Osteocyte (in vitro differentiated cells): ENCODE results near the gene LDHAL6A. TPM values are rescaled to one million over a fixed set of nuclear protein-coding genes. Genes with fewer than 3 reads are reported as not detected.

Experiments
- DNase-seq: peaks from one replicate; pipeline ENCODE4 v3.0.0; 2021; ENCODE audit warnings: mixed read lengths; ENCODE audit not compliant: unreplicated experiment; ENCODE audit errors: extremely low spot score
- H3K27ac Mint-ChIP-seq: one replicate; pipeline ENCODE4 v1.8.0; 2021; ENCODE audit warnings: mild to moderate bottlenecking, mixed read lengths; ENCODE audit not compliant: unreplicated experiment
- H3K27me3 Mint-ChIP-seq: one replicate; pipeline ENCODE4 v1.8.0; 2021; ENCODE audit warnings: mixed read lengths; ENCODE audit not compliant: unreplicated experiment
- H3K36me3 Mint-ChIP-seq: one replicate; pipeline ENCODE4 v1.8.0; 2021; ENCODE audit warnings: mixed read lengths; ENCODE audit not compliant: unreplicated experiment
- H3K4me1 Mint-ChIP-seq: one replicate; pipeline ENCODE4 v1.8.0; 2021; ENCODE audit warnings: mixed read lengths; ENCODE audit not compliant: unreplicated experiment
- H3K4me3 Mint-ChIP-seq: one replicate; pipeline ENCODE4 v1.8.0; 2021; ENCODE audit warnings: mild to moderate bottlenecking, moderate library complexity, mixed read lengths; ENCODE audit not compliant: unreplicated experiment
- H3K9me3 Mint-ChIP-seq: one replicate; pipeline ENCODE4 v1.8.0; 2021; ENCODE audit warnings: mixed read lengths; ENCODE audit not compliant: unreplicated experiment
- CTCF ChIP-seq: fragments of 200-600 bp; sonication (generic); IDR thresholded peaks from 2 replicates; pipeline ENCODE4 v1.5.0; 2021; ENCODE audit warnings: antibody characterized with exemption, mild to moderate bottlenecking, moderate library complexity
- total RNA-seq: library from RNA; stranded (reverse); gene quantifications from 2 replicates; pipeline ENCODE4 v1.2.1, GENCODE V29; 2021

The LDHAL6A gene
- total RNA-seq, 1 donor from 2014 or later = not detected

GRCh38 chr11:18501629-18502028 lies 46.0 kb downstream of the LDHAL6A start:
- peaks cover 5% of the 10 kb centered on the region for H3K9me3 Mint-ChIP-seq
- DNase-seq = no peak
- H3K36me3 Mint-ChIP-seq = peaks cover 66% of the 10 kb centered on the region
- no peak overlapping the region for H3K4me3 Mint-ChIP-seq
- TF ChIP-seq CTCF = no peak
- H3K27ac Mint-ChIP-seq = no peak overlapping the region
- no peaks in the 10 kb centered on the region for H3K4me1 Mint-ChIP-seq
- no peaks in the 10 kb centered on the region for H3K27me3 Mint-ChIP-seq

GRCh38 chr11:18502352-18502751 lies 46.7 kb downstream of the LDHAL6A start:
- TF ChIP-seq CTCF = no peak
- DNase-seq = no peak
- Mint-ChIP-seq H3K4me1 (no peaks in the 10 kb centered on the region), H3K27ac (no peak overlapping the region), H3K9me3 (peaks cover 5% of the 10 kb centered on the region), H3K27me3 (no peaks in the 10 kb centered on the region), H3K36me3 (peaks cover 69% of the 10 kb centered on the region), H3K4me3 (no peak overlapping the region)

GRCh38 chr11:18521122-18521521 lies 65.5 kb downstream of the LDHAL6A start:
- no peak overlapping the region for H3K4me3 Mint-ChIP-seq
- no peaks in the 10 kb centered on the region for H3K27me3 Mint-ChIP-seq
- TF ChIP-seq CTCF = no peak
- peaks cover 17% of the 10 kb centered on the region for H3K36me3 Mint-ChIP-seq
- DNase-seq = no peak
- H3K27ac Mint-ChIP-seq = no peak overlapping the region
- no peaks in the 10 kb centered on the region for H3K9me3 Mint-ChIP-seq
- H3K4me1 Mint-ChIP-seq = peaks cover 21% of the 10 kb centered on the region

- Mint-ChIP-seq H3K36me3 (peaks cover 14% of the 10 kb centered on the region), H3K27ac (no peak overlapping the region), H3K27me3 (no peaks in the 10 kb centered on the region), H3K4me1 (peaks cover 25% of the 10 kb centered on the region), H3K4me3 (no peak overlapping the region), H3K9me3 (no peaks in the 10 kb centered on the region)
- DNase-seq = no peak
- TF ChIP-seq CTCF = no peak
Measured at GRCh38 chr11:18522388-18522787, 66.7 kb downstream of the LDHAL6A start.

- Mint-ChIP-seq H3K27ac (no peak overlapping the region), H3K9me3 (no peaks in the 10 kb centered on the region), H3K27me3 (no peaks in the 10 kb centered on the region), H3K4me1 (peaks cover 31% of the 10 kb centered on the region), H3K36me3 (peaks cover 14% of the 10 kb centered on the region), H3K4me3 (no peak overlapping the region)
- TF ChIP-seq CTCF = no peak
- no peak for DNase-seq
Measured at GRCh38 chr11:18523084-18523483, 67.4 kb downstream of the LDHAL6A start.
